ENCODE results near the gene DMRTB1. TPM values are rescaled to one million over a fixed set of nuclear protein-coding genes. Genes with fewer than 3 reads are reported as not detected.

The DMRTB1 gene
- total RNA-seq, 1 experiment from 2014 or later = not detected

- Histone ChIP-seq H3K4me1 (ENCODE audit: insufficient read depth, low read length, poor library complexity, severe bottlenecking) (no peaks in the 10 kb centered on the region), H3K4me3 (ENCODE audit: low read depth, low read length, poor library complexity, severe bottlenecking) (no peak overlapping the region), H3K27me3 (replicated peaks; ENCODE audit: insufficient read depth, low read depth, low read length, poor library complexity) (no peaks in the 10 kb centered on the region), H3K36me3 (ENCODE audit: insufficient read depth, low read length, poor library complexity, severe bottlenecking) (no peaks in the 10 kb centered on the region), H3K27ac (ENCODE audit: low read depth, low read length, poor library complexity, severe bottlenecking) (no peak overlapping the region), H3K9me3 (ENCODE audit: low read depth, low read length, poor library complexity, severe bottlenecking) (no peaks in the 10 kb centered on the region)
- no TSS peak for BruUV-seq (replicated peaks)
- intact Hi-C loops (cut with micrococcal nuclease; ENCODE audit: unreplicated experiment) = loop anchor here (5.0 kb wide), 1 partner anchor 196 kb away; no protein-coding TSS in a partner anchor
- ChIA-PET POLR2A (ENCODE audit: low non-redundant PET) (no interaction called here), CTCF (interaction anchor here (1.1 to 1.2 kb wide), 2 partner anchors 239 to 263 kb away, joined by 3 to 4 read pairs; no protein-coding TSS in a partner anchor)
- TF ChIP-seq EZH2 (IDR thresholded peaks at IDR 0.05; ENCODE audit: borderline replicate concordance, low read depth, low read length, poor library complexity, severe bottlenecking) = no peak
- TF ChIP-seq CTCF (conservative IDR thresholded peaks at IDR 0.05; ENCODE audit: low read depth, low read length) = no peak
- DNase-seq (ENCODE audit: low spot score) = no peak
Observed at GRCh38 chr1:53486395-53487026, 27.3 kb downstream of the DMRTB1 start.

GRCh38 chr1:53490351-53490750, 31.2 kb downstream of the DMRTB1 start:
- ChIA-PET CTCF (no interaction called here), POLR2A (ENCODE audit: low non-redundant PET) (no interaction called here)
- no TSS peak for BruUV-seq (replicated peaks)
- intact Hi-C loops (cut with micrococcal nuclease; ENCODE audit: unreplicated experiment) = no loop called here
- no peaks in the 10 kb centered on the region for H3K36me3 ChIP-seq (ENCODE audit: insufficient read depth, low read length, poor library complexity, severe bottlenecking)
- TF ChIP-seq CTCF (conservative IDR thresholded peaks at IDR 0.05; ENCODE audit: low read depth, low read length) (no peak), EZH2 (IDR thresholded peaks at IDR 0.05; ENCODE audit: borderline replicate concordance, low read depth, low read length, poor library complexity, severe bottlenecking) (no peak)
- H3K27ac ChIP-seq (ENCODE audit: low read depth, low read length, poor library complexity, severe bottlenecking) = no peak overlapping the region
- no peak overlapping the region for H3K4me3 ChIP-seq (ENCODE audit: low read depth, low read length, poor library complexity, severe bottlenecking)
- no peaks in the 10 kb centered on the region for H3K4me1 ChIP-seq (ENCODE audit: insufficient read depth, low read length, poor library complexity, severe bottlenecking)
- H3K27me3 ChIP-seq (replicated peaks; ENCODE audit: insufficient read depth, low read depth, low read length, poor library complexity) = no peaks in the 10 kb centered on the region
- DNase-seq (ENCODE audit: low spot score) = no peak
- H3K9me3 ChIP-seq (ENCODE audit: low read depth, low read length, poor library complexity, severe bottlenecking) = no peaks in the 10 kb centered on the region

- Histone ChIP-seq H3K4me3 (ENCODE audit: low read depth, low read length, poor library complexity, severe bottlenecking) (no peak overlapping the region), H3K27ac (ENCODE audit: low read depth, low read length, poor library complexity, severe bottlenecking) (no peak overlapping the region), H3K27me3 (replicated peaks; ENCODE audit: insufficient read depth, low read depth, low read length, poor library complexity) (no peaks in the 10 kb centered on the region), H3K36me3 (ENCODE audit: insufficient read depth, low read length, poor library complexity, severe bottlenecking) (no peaks in the 10 kb centered on the region), H3K4me1 (ENCODE audit: insufficient read depth, low read length, poor library complexity, severe bottlenecking) (peaks cover 9% of the 10 kb centered on the region), H3K9me3 (ENCODE audit: low read depth, low read length, poor library complexity, severe bottlenecking) (no peaks in the 10 kb centered on the region)
- no peak for DNase-seq (ENCODE audit: low spot score)
- ChIA-PET POLR2A (ENCODE audit: low non-redundant PET) (no interaction called here), CTCF (no interaction called here)
- TF ChIP-seq EZH2 (IDR thresholded peaks at IDR 0.05; ENCODE audit: borderline replicate concordance, low read depth, low read length, poor library complexity, severe bottlenecking) (no peak), CTCF (conservative IDR thresholded peaks at IDR 0.05; ENCODE audit: low read depth, low read length) (no peak)
- no TSS peak for BruUV-seq (replicated peaks)
- intact Hi-C loops (cut with micrococcal nuclease; ENCODE audit: unreplicated experiment) = no loop called here
Observed at GRCh38 chr1:53495633-53496345, 36.6 kb downstream of the DMRTB1 start.
